Measurements from ENCODE around the gene CAGE1.
"Not testable (repeated sequence)": the region's sequence is repeated elsewhere in the genome, so short reads cannot be mapped to it uniquely, and the experiment has no call there.

Gene CAGE1

DNA sequence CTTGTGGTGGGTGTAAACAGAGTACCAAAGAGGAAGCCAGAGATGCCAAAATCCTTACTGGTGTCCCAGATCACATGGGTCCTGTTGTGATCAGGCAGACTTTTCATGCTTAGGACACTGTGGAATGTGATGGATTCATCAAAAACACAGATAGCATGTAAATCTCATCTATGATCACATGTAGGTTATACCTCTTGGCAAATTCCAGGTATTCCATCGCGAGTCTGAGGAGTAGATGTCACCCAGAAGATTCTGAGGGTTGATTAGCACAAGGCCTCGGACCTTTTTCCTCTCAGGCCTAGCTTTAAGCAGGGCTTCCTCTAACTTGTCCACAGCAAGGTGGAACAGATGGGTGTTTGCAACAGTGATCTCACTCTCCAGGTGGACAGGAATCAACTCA, 48.3 kb downstream of the CAGE1 start:
- no peak for DNase-seq (ENCODE audit: low read depth in 1 of 2, low spot score in 1 of 2)

- not testable (repeated sequence) for DNase-seq (ENCODE audit: low read depth in 1 of 2, low spot score in 1 of 2)
Observed at GRCh38 chr6:7339007-7339732, 50.4 kb downstream of the CAGE1 start.

DNA sequence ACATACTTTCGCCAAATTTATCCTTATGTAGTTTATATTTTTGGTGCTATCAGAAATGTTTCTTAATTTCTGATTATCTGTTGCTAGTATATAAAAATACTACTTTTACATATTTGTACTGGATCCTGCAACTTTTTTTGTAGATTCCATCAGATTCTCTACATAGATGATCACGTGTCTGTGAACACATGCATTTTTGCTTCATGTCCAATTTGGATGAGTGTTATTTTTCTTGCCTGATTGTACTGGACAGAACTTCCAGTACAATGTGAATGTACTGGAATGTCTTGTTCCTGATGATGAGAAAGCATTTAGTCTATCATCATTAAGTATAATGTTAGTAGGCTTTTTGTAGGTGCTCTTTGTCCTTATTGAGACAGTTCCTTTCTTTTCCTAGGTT, 51.5 kb downstream of the CAGE1 start:
- DNase-seq (ENCODE audit: low read depth in 1 of 2, low spot score in 1 of 2) = no peak

- no peak for DNase-seq (ENCODE audit: low read depth in 1 of 2, low spot score in 1 of 2)
Observed at GRCh38 chr6:7335519-7335918, 54.0 kb downstream of the CAGE1 start.

DNA sequence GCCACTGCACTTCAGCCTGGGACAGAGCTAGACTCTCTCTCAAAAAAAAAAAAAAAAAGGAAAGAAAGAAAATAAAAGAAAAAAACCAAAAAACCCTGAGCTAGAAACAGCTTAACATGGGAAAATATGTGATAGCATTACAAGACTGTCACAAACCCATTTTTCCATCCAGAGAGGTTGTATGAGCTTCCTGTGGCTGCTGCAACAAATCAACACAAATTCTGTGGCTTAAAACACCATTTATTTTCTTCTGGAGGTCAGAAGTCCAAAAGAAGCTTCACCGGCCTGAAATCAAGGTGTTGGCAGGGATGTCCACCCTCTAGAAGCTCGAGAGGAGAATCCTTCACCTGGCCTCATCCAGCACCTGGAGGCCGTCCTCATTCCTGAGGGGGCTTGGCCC, 54.9 kb downstream of the CAGE1 start:
- DNase-seq (ENCODE audit: low read depth in 1 of 2, low spot score in 1 of 2) = no peak

GRCh38 chr6:7332090-7332745, 57.3 kb downstream of the CAGE1 start:
- no peak for DNase-seq (ENCODE audit: low read depth in 1 of 2, low spot score in 1 of 2)

DNA sequence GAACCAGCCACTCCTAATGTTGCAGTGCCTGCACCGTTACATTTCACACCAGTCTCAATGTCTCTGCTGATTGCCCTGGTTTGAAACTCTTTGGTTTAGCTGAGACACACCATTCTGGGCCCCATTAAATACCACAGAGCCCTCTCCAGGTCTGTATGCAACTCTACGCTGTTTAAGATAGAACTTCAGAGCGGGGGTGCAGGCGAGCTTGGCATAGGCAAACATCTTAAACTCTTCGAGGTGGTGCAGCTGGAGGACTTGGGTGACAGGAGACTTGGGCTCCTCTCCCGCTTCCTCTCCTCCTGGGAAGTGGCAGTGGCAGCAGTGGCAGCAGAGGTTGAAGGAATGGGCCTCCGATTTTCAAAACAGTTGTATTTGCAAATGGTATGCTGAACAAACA, 58.1 kb downstream of the CAGE1 start:
- no peak for DNase-seq (ENCODE audit: low read depth in 1 of 2, low spot score in 1 of 2)

- DNase-seq (ENCODE audit: low read depth in 1 of 2, low spot score in 1 of 2) = no peak
Observed at GRCh38 chr6:7328243-7328642, 61.3 kb downstream of the CAGE1 start.

- DNase-seq (ENCODE audit: low read depth in 1 of 2, low spot score in 1 of 2) = no peak
Observed at GRCh38 chr6:7325750-7326149, 63.8 kb downstream of the CAGE1 start.

DNA sequence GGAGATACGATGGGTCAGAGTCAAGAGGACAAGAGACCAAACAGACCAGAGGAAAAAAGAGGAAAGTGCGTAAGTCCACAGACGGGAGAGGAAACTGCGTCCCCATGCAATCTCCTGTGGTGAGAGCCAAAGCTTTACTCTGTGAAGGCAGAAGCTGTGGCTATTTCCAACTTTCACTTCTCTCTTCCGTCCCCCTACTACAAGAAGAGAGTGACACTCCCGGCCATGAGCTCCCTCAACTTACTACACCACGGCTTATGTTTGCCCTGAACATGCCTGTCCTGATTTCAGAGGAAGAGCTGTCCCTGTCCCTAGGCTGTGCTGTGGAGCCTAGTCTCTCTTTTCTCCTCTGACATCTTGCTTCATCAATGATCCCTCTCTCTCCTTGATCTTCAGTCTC, 65.0 kb downstream of the CAGE1 start:
- DNase-seq (ENCODE audit: low read depth in 1 of 2, low spot score in 1 of 2) = no peak

GRCh38 chr6:7323074-7323473, 66.5 kb downstream of the CAGE1 start:
- no peak for DNase-seq (ENCODE audit: low read depth in 1 of 2, low spot score in 1 of 2)

GRCh38 chr6:7321866-7322265, 67.7 kb downstream of the CAGE1 start:
- DNase-seq (ENCODE audit: low read depth in 1 of 2, low spot score in 1 of 2) = not testable (repeated sequence)

DNA sequence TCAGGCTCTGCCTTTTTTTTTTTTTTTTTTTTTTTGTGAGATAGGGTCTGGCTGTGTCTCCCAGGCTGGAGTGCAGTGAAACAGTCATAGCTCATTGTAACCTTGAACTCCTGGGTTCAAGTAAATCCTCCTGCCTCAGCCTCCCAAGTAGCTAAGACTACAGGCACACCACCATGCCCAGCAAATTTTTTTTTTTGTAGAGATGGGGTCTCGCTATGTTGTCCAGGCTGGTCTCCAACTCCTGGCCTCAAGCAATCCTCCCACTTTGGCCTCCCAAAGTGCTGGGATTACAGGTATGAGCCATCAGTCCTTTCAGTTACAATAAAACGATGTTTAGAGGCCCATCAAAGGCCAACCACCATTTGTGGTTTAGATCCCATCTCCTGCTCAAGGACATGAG, 70.1 kb downstream of the CAGE1 start:
- not testable (repeated sequence) for DNase-seq (ENCODE audit: low read depth in 1 of 2, low spot score in 1 of 2)

DNA sequence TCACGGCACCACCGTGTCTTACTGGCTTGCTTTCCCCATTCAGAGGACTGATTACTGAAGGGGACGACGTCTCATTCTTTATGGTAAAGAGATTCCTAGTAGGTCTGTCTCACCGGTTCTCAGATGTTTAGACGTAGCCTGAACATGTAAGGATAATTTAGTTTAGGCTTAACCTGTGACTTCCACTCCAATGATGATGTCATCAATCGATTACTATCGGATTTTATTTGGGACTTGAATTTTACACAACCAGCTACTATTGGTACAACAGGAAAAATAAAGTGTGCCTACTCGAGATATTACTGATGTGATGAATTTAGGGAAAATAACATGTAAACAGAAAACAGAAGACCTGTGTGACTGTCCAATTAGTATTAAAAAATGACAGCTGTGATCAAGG, 72.0 kb downstream of the CAGE1 start:
- DNase-seq (ENCODE audit: low read depth in 1 of 2, low spot score in 1 of 2) = no peak

DNA sequence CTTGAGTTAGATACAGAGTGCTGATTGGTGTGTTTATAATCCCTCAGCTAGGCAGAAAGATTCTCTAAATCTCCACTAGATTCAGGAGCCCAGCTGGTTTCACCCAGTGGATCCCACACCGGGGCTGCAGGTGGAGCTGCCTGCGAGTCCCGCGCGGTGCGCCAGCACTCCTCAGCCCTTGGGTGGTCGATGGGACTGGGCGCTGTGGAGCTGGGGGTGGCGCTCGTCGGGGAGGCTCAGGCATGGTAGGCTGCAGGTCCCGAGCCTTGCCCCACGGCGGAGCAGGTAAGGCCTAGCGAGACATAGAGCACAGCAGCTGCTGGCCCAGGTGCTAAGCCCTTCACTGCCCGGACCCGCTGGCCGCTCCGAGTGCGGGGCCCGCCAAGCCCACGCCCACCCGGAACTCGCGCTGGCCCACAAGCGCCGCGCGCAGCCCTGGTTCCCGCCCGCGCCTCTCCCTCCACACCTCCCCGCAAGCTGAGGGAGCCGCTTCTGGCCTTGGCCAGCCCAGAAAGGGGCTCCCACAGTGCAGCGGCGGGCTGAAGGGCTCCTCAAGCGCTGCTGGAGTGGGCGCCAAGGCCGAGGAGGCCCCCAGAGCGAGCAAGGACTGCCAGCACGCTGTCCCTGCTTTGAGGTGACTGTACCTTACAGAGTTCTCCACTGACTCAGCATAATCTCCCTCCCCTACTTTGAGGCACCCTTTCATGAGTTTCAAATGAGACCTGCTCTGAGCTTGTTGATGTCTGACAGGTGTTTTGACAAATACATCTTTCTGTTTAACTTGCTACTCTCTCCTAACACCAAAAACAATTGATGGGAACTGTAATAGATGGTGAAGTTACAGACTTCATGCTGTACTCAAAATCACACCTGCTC, 72.6 kb downstream of the CAGE1 start:
- DNase-seq (ENCODE audit: low read depth in 1 of 2, low spot score in 1 of 2) = no peak

DNA sequence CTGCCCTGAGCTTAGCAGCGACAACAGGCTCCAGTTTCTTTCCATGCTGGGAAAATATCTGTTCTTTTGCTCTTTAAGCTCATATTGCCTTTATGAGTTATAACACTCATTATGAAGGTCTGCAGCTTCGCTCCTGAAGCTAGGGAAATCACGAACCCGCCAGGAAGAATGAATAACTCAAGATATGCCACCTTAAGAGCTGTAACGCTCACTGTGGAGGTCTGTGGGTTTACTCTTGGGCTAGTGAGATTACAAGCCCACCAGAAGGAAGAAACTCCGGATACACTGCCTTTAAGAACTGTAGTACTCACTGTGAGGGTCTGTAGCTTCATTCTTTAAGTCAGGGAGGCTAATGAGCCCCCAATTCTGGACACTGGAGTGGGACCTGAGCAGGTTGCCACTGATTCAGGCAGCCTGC, 73.6 kb downstream of the CAGE1 start:
- no peak for DNase-seq (ENCODE audit: low read depth in 1 of 2, low spot score in 1 of 2)

- not testable (repeated sequence) for DNase-seq (ENCODE audit: low read depth in 1 of 2, low spot score in 1 of 2)
Observed at GRCh38 chr6:7315087-7315947, 74.2 kb downstream of the CAGE1 start.

DNA sequence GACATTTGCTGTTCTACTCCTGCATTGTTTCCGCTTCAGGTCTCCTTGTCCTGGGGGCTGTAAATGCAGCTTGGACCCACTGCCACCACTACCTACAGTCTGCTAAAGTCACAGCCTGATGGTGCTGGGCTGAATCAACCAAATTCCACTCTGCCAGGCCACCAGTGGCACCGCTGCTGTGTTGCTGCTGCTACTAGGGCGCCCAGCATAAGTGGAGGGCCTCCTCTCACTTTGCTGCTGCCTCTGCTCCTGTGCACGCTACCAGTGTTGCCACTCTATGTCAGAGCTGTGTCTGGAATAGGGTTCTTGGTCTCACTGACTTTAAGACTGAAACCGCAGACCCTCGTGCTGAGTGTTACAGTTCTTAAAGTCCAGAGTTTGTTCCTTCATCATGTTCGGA, 75.1 kb downstream of the CAGE1 start:
- no peak for DNase-seq (ENCODE audit: low read depth in 1 of 2, low spot score in 1 of 2)

- no peak for DNase-seq (ENCODE audit: low read depth in 1 of 2, low spot score in 1 of 2)
Observed at GRCh38 chr6:7313505-7314165, 75.9 kb downstream of the CAGE1 start.

Data from activated CD4-positive, alpha-beta T cell treated with anti-CD3 and anti-CD28 coated beads, Interleukin-2, amount 50 U/mL, for 24 hours (primary cell).